Neutrophil (primary cell): ENCODE data around the gene LENG8.
"Not testable (repeated sequence)": the region's sequence is repeated elsewhere in the genome, so short reads cannot be mapped to it uniquely, and the experiment has no call there.

ENCODE experiments used
- H3K27ac ChIP-seq: fragments of 200-600 bp; sonication (generic); 2 replicates; pipeline ENCODE4 v1.5.1; 2016; ENCODE audit warnings: mild to moderate bottlenecking, moderate library complexity
- H3K27me3 ChIP-seq: fragments of 200-600 bp; sonication (generic); 2 replicates; pipeline ENCODE4 v1.6.0; 2016; ENCODE audit warnings: mild to moderate bottlenecking
- H3K36me3 ChIP-seq: fragments of 200-600 bp; sonication (generic); 2 replicates; pipeline ENCODE4 v1.5.1; 2017
- H3K4me1 ChIP-seq, 2 experiments: fragments of 200-600 bp in 1 of 2; sonication (generic) in 1 of 2; 1 replicate in 1 of 2; 2 replicates in 1 of 2; pipeline versions ENCODE4 v1.5.1 to v1.6.1; 2013 to 2016; ENCODE audit warnings: low read depth in 1 of 2, low read length in 1 of 2, mild to moderate bottlenecking in 1 of 2, moderate library complexity in 1 of 2; ENCODE audit not compliant: control insufficient read depth in 1 of 2, insufficient read depth in 1 of 2
- H3K4me3 ChIP-seq, 2 experiments: fragments of 200-600 bp in 1 of 2; sonication (generic) in 1 of 2; 1 replicate in 1 of 2; 2 replicates in 1 of 2; pipeline ENCODE4 v1.5.1; 2013 to 2016; ENCODE audit warnings: low read depth in 1 of 2, low read length in 1 of 2, mild to moderate bottlenecking in 1 of 2, moderate library complexity in 1 of 2
- H3K9me3 ChIP-seq: fragments of 200-600 bp; sonication (generic); 2 replicates; pipeline ENCODE4 v1.5.1; 2016
- CTCF ChIP-seq: fragments of 200-600 bp; sonication (generic); IDR thresholded peaks from 2 replicates; pipeline ENCODE4 v1.5.1; 2016; ENCODE audit warnings: antibody characterized with exemption

LENG8 gene

GRCh38 chr19:54485851-54486250 is 36.9 kb downstream of the LENG8 start:
- Histone ChIP-seq H3K27me3 (peaks cover 80% of the 10 kb centered on the region), H3K4me1 (peaks cover 11% of the 10 kb centered on the region in 2 experiments), H3K27ac (no peak overlapping the region), H3K9me3 (no peaks in the 10 kb centered on the region), H3K36me3 (no peaks in the 10 kb centered on the region), H3K4me3 (no peak overlapping the region)
- TF ChIP-seq CTCF: no peak

- no peak overlapping the region for H3K4me3 ChIP-seq
- TF ChIP-seq CTCF: no peak
- H3K27me3 ChIP-seq: peaks cover 94% of the 10 kb centered on the region
- H3K27ac ChIP-seq: no peak overlapping the region
- H3K4me1 ChIP-seq: no peaks in the 10 kb centered on the region
- no peaks in the 10 kb centered on the region for H3K9me3 ChIP-seq
- no peaks in the 10 kb centered on the region for H3K36me3 ChIP-seq
Observed at GRCh38 chr19:54489341-54489740, 40.3 kb downstream of the LENG8 start.

GRCh38 chr19:54489766-54490165 is 40.8 kb downstream of the LENG8 start:
- TF ChIP-seq CTCF: no peak
- Histone ChIP-seq H3K4me3 (no peak overlapping the region), H3K4me1 (no peaks in the 10 kb centered on the region), H3K27me3 (peaks cover 94% of the 10 kb centered on the region), H3K27ac (no peak overlapping the region), H3K36me3 (no peaks in the 10 kb centered on the region), H3K9me3 (no peaks in the 10 kb centered on the region)

GRCh38 chr19:54492568-54492967 is 43.6 kb downstream of the LENG8 start:
- H3K9me3 ChIP-seq: no peaks in the 10 kb centered on the region
- no peak for TF ChIP-seq CTCF
- H3K27me3 ChIP-seq: peaks cover 93% of the 10 kb centered on the region
- no peak overlapping the region for H3K4me3 ChIP-seq
- H3K36me3 ChIP-seq: no peaks in the 10 kb centered on the region
- no peaks in the 10 kb centered on the region for H3K4me1 ChIP-seq
- no peak overlapping the region for H3K27ac ChIP-seq

GRCh38 chr19:54493056-54493455 is 44.1 kb downstream of the LENG8 start:
- not testable (repeated sequence) for H3K27ac ChIP-seq, H3K36me3 ChIP-seq, H3K4me3 ChIP-seq, H3K4me1 ChIP-seq, H3K9me3 ChIP-seq
- peaks cover 93% of the 10 kb centered on the region for H3K27me3 ChIP-seq

GRCh38 chr19:54493967-54494585 is 45.1 kb downstream of the LENG8 start:
- H3K4me3 ChIP-seq: no peak overlapping the region
- H3K36me3 ChIP-seq: no peaks in the 10 kb centered on the region
- peaks cover 92% of the 10 kb centered on the region for H3K27me3 ChIP-seq
- no peaks in the 10 kb centered on the region for H3K9me3 ChIP-seq
- no peak for TF ChIP-seq CTCF
- H3K27ac ChIP-seq: no peak overlapping the region
- H3K4me1 ChIP-seq: no peaks in the 10 kb centered on the region

GRCh38 chr19:54495284-54495683 is 46.3 kb downstream of the LENG8 start:
- not testable (repeated sequence) for H3K27ac ChIP-seq, H3K9me3 ChIP-seq, H3K36me3 ChIP-seq, H3K4me3 ChIP-seq, H3K4me1 ChIP-seq
- H3K27me3 ChIP-seq: peaks cover 92% of the 10 kb centered on the region

GRCh38 chr19:54497747-54498450 is 48.9 kb downstream of the LENG8 start:
- H3K4me3 ChIP-seq, H3K9me3 ChIP-seq, H3K36me3 ChIP-seq: not testable (repeated sequence)

GRCh38 chr19:54498451-54498772 is 49.4 kb downstream of the LENG8 start:
- H3K9me3 ChIP-seq, H3K27ac ChIP-seq, H3K4me1 ChIP-seq, H3K4me3 ChIP-seq, H3K36me3 ChIP-seq: not testable (repeated sequence)
- peaks cover 93% of the 10 kb centered on the region for H3K27me3 ChIP-seq

More at GRCh38 chr19:54497747-54498450, 48.9 kb downstream of the LENG8 start:
- not testable (repeated sequence) for H3K4me1 ChIP-seq, H3K27ac ChIP-seq
- H3K27me3 ChIP-seq: peaks cover 93% of the 10 kb centered on the region
